Suprapubic skin (tissue), 4 donors: ENCODE data around the gene ABTB1. TPM values are rescaled to one million over a fixed set of nuclear protein-coding genes. Genes with fewer than 3 reads are reported as not detected.

Experiments
- DNase-seq, 2 donors: peaks; one replicate each; pipeline ENCODE4 v3.0.0-alpha.2; 2019; ENCODE audit warnings: low spot score in 2 of 2
- H3K27ac ChIP-seq: fragments of 200-600 bp; sonication (generic); one replicate; pipeline ENCODE4 v1.5.1; 2019
- H3K27me3 ChIP-seq: fragments of 200-600 bp; sonication (generic); one replicate; pipeline ENCODE4 v1.5.1; 2019
- H3K36me3 ChIP-seq: fragments of 200-600 bp; sonication (generic); one replicate; pipeline ENCODE4 v1.5.1; 2019
- H3K4me1 ChIP-seq: fragments of 200-600 bp; sonication (generic); one replicate; pipeline ENCODE4 v1.5.1; 2019
- H3K4me3 ChIP-seq: fragments of 200-600 bp; sonication (generic); one replicate; pipeline ENCODE4 v1.5.1; 2019; ENCODE audit warnings: mild to moderate bottlenecking
- H3K9me3 ChIP-seq: fragments of 200-600 bp; sonication (generic); one replicate; pipeline ENCODE4 v1.5.1; 2019
- CTCF ChIP-seq, 2 donors: fragments of 200-600 bp in 1 of 2; fragments of 450-650 bp in 1 of 2; sonication (generic) in 1 of 2; IDR thresholded peaks; one replicate each; pipeline ENCODE4 v1.5.1; 2016 to 2019; ENCODE audit warnings: antibody characterized with exemption in 2 of 2, mild to moderate bottlenecking in 1 of 2, moderate library complexity in 1 of 2
- EP300 ChIP-seq: sonication (generic); formaldehyde crosslinking; IDR thresholded peaks from one replicate; pipeline ENCODE4 v1.6.1; 2017; ENCODE audit warnings: antibody characterized with exemption
- POLR2A ChIP-seq, 2 donors: fragments of 450-650 bp; IDR thresholded peaks; one replicate each; pipeline ENCODE4 v1.6.1; 2017; ENCODE audit warnings: antibody characterized with exemption in 2 of 2, mild to moderate bottlenecking in 2 of 2, moderate library complexity in 2 of 2
- POLR2AphosphoS5 ChIP-seq, 3 donors: sonication (generic); formaldehyde crosslinking; IDR thresholded peaks; one replicate each; pipeline ENCODE4 v1.6.1; 2017; ENCODE audit warnings: antibody characterized with exemption in 3 of 3
- WGBS: methylation state at CpG from one replicate; pipeline ENCODE4 v1.1.5; 2018; 5-methylcytosine and 5-hydroxymethylcytosine counted together
- total RNA-seq, 4 donors: library from RNA; depleted of rRNA; stranded (reverse); fragments of >200 nt; gene quantifications; one replicate each; pipeline ENCODE4 v1.1.0, GENCODE V29; 2016

The ABTB1 gene
- total RNA-seq, 4 donors from 2014 or later = 19.9 to 66.1 (median 35.8) TPM

DNA sequence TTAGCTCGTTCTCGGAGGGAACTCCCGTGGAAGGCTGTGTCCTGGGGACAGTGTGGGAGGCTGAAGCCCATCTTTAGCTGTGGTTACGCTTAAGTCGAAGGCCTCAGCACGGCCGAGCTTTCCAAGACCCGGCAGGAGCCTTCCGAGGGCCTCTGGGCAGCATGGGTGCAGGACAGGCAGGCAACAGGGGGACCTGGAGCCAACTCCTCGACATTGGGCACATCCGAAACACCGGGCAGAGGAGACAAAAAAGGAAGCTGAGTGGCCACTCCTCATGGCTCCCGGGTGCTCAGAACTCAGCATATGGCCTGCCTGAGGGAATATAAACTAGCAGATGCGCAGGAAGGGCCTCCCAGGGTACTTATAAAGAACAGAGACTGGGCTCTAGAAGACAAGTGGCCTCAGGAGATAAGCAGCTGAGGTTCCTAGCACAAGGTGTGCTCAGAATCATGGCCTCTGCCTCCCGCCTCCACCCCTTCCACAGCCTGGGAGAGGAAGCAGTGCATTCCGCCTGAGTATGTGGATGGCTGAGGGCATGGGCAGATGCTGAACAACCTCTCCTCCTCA, 34.1 kb downstream of the ABTB1 start:
- Histone ChIP-seq H3K27ac (peak overlapping the region; percentile 34), H3K4me3 (no peak overlapping the region), H3K27me3 (no peaks in the 10 kb centered on the region), H3K9me3 (no peaks in the 10 kb centered on the region), H3K4me1 (peaks cover 16% of the 10 kb centered on the region), H3K36me3 (peaks cover 3% of the 10 kb centered on the region)
- DNase-seq = peak; percentile 43 to 54
- 80% methylated on average over 13 of the region's 16 CpGs for whole genome bisulfite sequencing
- TF ChIP-seq EP300 (no peak), POLR2A (IDR thresholded peaks at IDR 0.05) (no peak), CTCF (IDR thresholded peaks at IDR 0.05) (no peak), POLR2AphosphoS5 (IDR thresholded peaks at IDR 0.05) (no peak)

DNA sequence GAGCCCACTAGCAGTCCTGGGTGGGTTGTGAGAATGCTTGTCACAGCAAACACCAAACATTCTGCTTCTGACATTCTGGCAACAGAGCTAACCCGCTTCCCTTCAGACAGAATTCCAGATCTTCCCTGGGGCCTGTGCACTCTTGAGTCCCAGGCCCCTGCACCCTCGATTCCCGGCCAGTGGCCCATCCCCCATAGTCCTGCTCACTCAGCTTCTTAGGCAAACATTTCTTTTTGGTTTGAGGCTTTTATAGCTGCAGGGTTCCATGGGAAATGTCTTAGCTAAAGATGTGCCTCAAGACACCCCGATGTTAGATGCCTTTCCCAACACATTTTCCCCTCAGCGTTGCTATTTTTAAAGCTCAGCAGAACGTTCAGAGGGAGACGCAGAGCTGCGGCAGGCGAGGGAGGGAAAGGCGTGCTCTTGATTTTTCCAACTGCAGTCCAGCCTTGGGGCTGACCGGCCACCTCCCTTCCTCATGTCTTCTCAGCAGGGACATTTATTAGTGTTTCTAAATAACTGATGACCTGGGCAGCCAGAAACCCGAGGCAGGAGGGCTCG, 35.2 kb downstream of the ABTB1 start:
- Histone ChIP-seq H3K36me3 (peaks cover 3% of the 10 kb centered on the region), H3K4me1 (peaks cover 7% of the 10 kb centered on the region), H3K27ac (no peak overlapping the region), H3K4me3 (no peak overlapping the region), H3K9me3 (no peaks in the 10 kb centered on the region), H3K27me3 (no peaks in the 10 kb centered on the region)
- DNase-seq = peak; percentile 44 to 46
- WGBS = 61% methylated on average over 13 of the region's 13 CpGs
- TF ChIP-seq POLR2A (IDR thresholded peaks at IDR 0.05) (no peak), POLR2AphosphoS5 (IDR thresholded peaks at IDR 0.05) (no peak)

DNA sequence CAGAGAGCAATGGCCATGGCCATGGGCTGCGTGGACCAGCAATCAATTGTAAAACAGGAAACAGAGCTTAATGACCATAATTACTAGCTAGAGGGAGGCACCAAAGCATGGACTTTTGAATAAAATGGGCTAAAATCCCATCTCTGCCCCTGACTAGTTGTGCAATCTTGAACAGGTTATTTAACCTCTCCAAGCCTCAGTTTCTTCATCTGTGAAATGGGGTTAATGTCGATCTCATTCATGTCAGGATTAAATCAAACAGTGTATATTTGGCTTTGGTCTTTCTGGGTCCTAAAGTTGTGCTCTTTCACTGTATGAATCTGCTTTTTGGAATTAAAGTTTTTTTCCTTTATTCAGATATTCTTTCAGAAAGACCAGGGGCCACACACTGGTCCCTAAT, 36.1 kb downstream of the ABTB1 start:
- 67% methylated on average over 2 of the region's 2 CpGs for WGBS
- Histone ChIP-seq H3K4me1 (peaks cover 6% of the 10 kb centered on the region), H3K27me3 (no peaks in the 10 kb centered on the region), H3K36me3 (peaks cover 3% of the 10 kb centered on the region), H3K4me3 (no peak overlapping the region), H3K27ac (no peak overlapping the region), H3K9me3 (no peaks in the 10 kb centered on the region)
- no peak for DNase-seq
- TF ChIP-seq EP300 (no peak), POLR2A (IDR thresholded peaks at IDR 0.05) (no peak), POLR2AphosphoS5 (IDR thresholded peaks at IDR 0.05) (no peak), CTCF (IDR thresholded peaks at IDR 0.05) (no peak)

GRCh38 chr3:127709320-127710060, 36.7 kb downstream of the ABTB1 start:
- H3K36me3 ChIP-seq = peaks cover 3% of the 10 kb centered on the region
- H3K27me3 ChIP-seq = no peaks in the 10 kb centered on the region
- 77% methylated on average over 3 of the region's 3 CpGs for WGBS
- peaks cover 6% of the 10 kb centered on the region for H3K4me1 ChIP-seq
- TF ChIP-seq EP300 (no peak), POLR2A (IDR thresholded peaks at IDR 0.05) (no peak), POLR2AphosphoS5 (IDR thresholded peaks at IDR 0.05) (no peak), CTCF (IDR thresholded peaks at IDR 0.05) (no peak)
- H3K27ac ChIP-seq = no peak overlapping the region
- peak in 1 of 2 donors; percentile 19 for DNase-seq
- H3K4me3 ChIP-seq = no peak overlapping the region
- H3K9me3 ChIP-seq = no peaks in the 10 kb centered on the region

DNA sequence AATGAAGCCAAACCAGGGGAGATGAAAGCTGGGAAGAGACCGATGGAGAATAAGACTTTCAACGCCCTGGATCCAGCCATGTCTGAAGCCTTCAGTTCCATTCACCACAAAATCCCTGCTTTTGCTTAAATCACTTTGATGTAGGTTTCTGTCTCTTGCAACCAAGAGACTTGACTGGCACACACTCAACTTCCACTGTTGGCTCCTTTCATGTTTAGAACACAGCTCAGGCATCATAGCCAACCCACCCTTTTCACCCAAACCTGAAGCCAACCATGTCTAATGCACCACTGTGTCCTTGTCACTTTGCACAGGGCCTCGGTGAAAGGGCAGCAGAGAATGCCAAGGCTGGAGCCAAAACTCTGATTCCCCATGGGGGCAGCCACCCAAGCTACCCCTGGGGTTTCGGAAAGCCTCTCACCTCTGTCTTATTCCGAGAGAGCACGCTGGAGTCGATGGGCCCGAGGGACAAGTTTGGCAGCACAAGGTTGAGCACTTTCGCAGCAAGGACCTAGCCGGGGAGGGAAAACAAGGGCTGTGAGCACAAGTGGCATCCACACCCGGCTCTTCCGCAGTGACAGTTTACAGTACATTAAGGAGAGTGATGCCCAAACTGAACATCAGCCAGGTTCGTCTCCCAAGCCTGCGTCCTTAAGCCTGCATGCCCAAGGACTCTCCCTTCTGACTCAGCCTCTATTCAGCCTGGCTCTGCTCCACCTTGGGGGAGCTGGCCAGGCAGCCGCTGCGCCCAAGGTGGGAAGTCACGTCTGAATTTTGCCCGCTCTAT, 37.6 kb downstream of the ABTB1 start:
- Histone ChIP-seq H3K4me1 (peaks cover 6% of the 10 kb centered on the region), H3K27ac (no peak overlapping the region), H3K27me3 (no peaks in the 10 kb centered on the region)

More for the DNA sequence above, 37.6 kb downstream of the ABTB1 start:
- peak; percentile 31 to 53 for DNase-seq
- Histone ChIP-seq H3K9me3 (no peaks in the 10 kb centered on the region), H3K4me3 (no peak overlapping the region), H3K36me3 (peaks cover 3% of the 10 kb centered on the region)
- WGBS = 76% methylated on average over 18 of the region's 18 CpGs
- TF ChIP-seq EP300 = no peak
- no peak for TF ChIP-seq POLR2AphosphoS5 (IDR thresholded peaks at IDR 0.05)
- no peak for TF ChIP-seq CTCF (IDR thresholded peaks at IDR 0.05)
- no peak for TF ChIP-seq POLR2A (IDR thresholded peaks at IDR 0.05)
